ENCODE measurements around the gene OR2V1.
"Not testable (repeated sequence)": the region's sequence is repeated elsewhere in the genome, so short reads cannot be mapped to it uniquely, and the experiment has no call there.

The OR2V1 gene

GRCh38 chr5:181160152-181160754 is 29.3 kb upstream of the OR2V1 start:
- no peak for DNase-seq

DNA sequence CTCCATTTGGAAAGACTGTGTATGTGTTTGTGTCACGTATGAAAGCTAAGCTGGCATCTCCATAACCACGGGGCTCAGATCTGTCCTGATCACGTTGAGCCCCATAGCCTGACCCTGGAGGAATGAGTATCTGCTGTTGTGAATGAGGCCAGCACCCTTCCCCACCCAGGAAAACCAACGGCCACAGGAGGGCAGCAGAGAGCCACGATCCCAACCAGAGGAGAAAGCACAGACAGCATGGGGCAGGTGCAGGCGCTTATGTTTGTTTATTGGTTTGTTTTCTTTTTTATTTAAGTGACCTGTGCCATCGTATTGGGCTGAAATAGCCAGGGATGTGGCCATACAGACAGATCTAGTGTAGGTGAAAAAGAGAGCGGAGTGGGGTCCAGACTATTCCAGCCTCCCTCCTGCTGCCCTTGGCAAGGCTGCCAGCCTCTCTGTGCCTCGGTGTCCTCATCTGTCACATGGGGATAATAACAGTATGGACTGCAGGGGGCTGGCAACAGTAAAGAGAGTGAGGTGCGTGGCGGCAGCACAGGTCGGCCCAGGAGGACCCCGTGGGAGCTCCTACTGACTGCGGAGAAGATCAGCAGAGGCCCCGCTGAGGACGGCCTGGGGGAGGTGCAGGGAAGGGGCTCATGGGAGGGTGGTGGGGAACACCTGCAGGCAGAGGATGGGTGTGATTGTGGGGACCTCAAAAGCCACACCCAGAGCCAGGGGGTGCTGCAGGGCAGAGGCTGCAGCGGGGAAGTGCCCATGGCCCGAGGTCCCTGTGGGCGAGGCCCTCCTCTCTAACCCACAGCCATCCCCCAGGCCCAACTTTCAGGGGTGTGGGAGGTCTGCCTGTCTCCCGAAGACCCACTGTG is 28.6 kb upstream of the OR2V1 start:
- DNase-seq = no peak

DNA sequence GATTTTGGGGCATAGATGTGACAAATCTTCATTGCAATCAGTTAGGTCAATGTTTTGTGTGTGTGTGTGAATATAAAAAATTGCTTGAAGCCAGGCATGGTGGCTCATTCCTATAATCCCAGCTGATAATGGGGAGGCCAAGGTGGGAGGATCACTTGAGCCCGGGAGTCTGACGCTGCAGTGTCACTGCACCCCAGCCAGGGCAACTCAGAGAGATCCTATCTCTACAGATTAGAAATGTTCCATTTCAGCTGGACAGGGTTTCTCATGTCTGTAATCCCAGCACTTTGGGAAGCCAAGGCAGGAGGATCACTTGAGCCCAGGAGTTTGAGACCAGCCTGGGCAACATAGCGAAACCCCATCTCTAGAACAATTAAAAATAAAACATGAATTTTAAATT is 27.9 kb upstream of the OR2V1 start:
- DNase-seq = no peak

DNA sequence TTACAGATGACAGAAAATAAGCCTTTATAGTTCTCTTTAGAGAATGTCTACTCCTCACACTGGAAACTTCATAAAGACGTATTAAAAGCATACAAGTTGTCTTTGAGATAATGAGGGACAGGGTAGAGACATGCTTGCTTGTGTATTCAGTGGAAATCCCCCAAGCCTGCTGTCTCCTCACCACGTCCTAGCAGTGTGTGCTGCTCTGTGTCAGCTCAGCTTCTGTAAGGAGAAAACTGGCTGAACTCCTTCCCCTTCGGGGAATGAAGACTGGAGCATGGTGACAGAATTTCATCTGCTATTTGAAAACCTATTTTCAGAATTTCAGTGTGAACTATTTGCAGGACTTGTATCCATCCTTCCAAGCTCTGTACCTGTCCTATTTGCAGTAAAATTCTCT is 25.8 kb upstream of the OR2V1 start:
- DNase-seq = no peak

- no peak for DNase-seq
Measured at GRCh38 chr5:181153814-181154213, 22.8 kb upstream of the OR2V1 start.

DNA sequence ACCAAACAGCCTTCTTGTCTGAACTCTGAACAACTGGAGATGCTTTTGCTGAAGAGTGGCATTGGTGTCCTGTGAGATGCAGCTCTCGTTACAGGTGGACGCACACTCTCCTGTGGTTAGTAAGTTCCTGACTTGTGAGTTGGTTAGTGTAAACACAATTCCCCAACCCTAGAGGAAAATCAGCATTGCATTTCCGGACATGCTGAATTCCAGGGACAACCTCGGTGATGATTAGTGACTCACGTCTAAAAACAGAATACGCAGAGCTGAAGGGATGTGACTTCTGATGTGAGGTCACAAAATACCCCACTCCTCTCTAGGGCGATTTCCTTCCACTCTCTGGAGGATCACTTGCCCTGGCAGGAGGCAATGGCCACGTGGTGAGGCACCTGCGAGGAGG is 21.4 kb upstream of the OR2V1 start:
- DNase-seq = no peak

GRCh38 chr5:181151146-181151545 is 20.2 kb upstream of the OR2V1 start:
- no peak for DNase-seq

GRCh38 chr5:181149806-181150733 is 19.1 kb upstream of the OR2V1 start:
- DNase-seq = no peak

DNA sequence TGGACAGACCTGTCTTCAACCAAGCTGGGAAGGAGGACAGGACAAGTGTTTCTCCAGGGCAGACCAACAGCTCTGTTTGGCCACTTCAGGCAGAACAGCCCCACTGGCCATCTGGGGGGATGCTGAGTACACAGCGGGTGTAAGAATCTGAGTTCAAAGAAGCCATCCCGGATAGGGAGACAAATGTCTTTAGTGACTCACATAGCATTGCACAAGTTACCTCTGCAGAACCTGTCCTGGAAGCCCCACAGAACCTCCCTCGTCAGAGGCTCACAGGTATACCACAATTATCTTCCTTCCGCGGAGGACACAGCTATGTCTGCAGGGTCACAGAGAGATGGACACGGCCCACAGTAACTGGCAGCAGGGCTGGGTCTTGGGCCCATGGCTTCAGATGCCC is 18.4 kb upstream of the OR2V1 start:
- DNase-seq = no peak

- DNase-seq = not testable (repeated sequence)
Measured at GRCh38 chr5:181146927-181147636, 16.1 kb upstream of the OR2V1 start, which contains the start of gene OR2V2. Gene OR2V2 (plus strand): TSS chr5:181147586. CDS start chr5:181154943, 7,357 bp downstream.

DNA sequence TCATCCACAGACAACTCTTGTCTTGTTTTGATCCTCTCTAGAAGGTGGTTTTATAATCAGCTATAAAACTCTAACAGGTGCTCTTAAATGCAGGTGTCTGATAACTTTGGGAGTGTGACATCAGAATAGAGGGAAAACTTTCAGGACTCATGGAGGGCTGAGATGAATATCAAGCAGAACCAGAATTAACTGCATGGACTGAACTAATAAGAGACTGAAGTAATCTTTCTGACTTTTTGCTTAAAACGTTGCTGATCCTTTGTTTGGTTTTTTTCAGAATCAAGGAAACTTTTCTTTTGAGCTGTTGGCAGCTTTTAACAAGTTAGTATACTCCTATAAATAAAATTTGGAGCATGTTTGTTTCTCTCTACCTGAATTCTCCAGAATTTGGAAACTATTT is 14.2 kb upstream of the OR2V1 start:
- no peak for DNase-seq

DNA sequence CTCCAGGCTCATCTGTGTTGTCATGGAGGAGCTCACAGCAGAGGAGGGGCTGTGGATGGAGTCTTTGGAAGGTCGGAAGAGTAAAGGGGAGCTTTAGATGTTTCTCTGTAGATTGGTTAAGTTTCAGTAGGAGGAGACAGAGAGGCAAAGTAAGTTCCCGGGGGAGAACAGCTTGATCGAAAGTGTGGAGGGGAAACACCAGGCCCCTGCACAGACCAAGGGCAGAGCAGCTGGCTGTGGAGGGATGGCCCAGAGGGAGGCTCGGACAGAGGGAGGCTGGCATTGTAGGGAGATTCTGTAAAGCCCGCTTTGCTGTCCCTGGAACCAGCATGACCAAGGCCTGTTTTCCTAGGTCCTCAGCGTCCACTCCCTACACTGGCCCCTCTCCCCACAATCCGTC is 11.1 kb upstream of the OR2V1 start:
- DNase-seq = no peak

DNA sequence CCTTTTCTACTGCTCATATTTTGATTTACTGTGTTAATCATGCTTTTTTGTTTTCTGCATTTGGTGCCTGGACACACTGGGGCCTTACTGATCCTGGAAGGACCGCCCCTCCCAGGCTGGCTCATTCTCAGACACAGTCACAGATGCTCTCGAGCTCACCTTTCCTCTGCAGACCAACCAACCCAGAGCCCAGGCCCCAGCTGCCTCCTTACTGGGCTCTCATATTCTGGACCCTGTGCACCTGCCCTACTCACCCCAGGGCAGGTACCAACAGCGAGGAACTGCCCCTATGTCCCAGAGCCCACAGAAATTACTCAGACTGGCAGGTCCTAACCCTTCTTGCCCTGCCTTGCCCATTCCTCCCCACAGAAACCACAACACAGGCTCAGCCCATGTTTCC is 9.8 kb upstream of the OR2V1 start:
- no peak for DNase-seq

DNA sequence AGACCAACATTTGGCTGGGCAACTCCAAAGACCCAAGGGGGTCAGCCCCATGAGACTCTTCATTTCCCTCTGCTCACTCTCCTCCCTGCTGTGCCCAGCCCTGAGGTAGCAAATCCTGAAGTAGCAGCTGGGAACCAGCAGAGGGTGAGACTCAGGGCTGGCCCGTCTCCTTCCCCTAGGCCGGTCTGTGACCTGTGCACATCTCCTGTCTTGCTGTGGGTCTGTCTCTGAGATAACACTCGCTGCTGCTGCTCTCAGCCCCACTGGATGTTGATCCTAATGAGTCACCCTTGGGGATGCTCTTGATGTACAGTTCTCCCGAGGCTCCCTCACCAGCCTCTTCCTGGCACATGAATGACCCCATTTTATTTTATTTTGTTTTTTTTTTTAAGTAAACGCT is 7.3 kb upstream of the OR2V1 start:
- DNase-seq = no peak

DNA sequence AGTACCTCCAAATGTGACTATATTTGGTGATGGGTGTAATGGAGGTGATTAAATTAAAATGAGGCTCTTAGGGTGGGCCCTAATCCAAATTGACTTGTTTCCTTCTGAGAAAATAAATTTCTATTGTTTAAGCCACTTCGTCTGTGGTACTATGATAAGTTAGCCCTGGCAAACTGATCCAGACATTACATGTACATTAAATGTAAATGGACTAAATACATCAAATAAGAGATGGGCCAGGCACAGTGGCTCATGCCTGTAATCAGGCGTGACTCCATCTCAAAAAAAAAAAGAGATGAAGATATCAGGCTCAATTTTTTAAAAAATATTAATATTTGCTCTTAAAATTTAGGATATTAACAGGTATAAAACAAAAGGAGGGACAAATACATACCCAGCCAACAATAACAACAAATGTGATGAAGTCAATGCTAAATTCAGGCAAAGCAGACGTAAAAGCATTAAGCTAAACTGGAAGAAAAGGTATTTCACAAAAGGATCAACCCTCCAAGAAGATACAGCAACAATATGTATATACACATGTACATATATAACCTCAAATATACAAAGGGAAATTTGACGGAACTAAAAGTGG is 5.5 kb upstream of the OR2V1 start:
- DNase-seq = no peak

- DNase-seq = no peak
Measured at GRCh38 chr5:181134259-181134658, 3.3 kb upstream of the OR2V1 start.

DNA sequence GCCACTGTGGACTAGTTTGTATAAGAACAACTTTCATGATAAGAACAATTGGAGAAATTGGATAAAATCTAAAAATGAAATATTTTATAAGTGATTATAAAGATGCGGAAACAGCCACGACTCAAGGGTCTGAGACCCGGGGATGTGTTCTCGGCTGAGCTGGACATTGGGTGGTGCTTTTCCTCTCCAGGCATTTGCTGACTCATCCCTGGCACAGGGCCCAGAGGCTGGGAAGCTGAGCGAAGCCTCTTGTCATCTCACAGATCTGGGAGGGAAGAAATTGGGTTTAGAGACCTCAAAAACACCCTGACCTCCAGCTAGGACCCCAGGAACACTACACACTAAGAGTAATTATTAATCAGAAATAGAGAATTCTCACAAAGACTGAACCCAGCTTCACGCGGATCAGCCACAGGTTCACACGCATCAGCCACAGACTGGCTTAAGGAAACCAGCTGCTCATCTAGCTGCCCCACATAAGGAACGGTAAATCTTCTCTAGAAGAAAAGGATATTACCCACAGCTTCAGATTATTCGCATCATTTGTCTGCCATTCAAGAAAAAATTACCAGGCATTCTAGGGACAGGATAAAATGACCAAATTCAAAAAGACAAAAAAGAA is 2.8 kb upstream of the OR2V1 start:
- no peak for DNase-seq

DNA sequence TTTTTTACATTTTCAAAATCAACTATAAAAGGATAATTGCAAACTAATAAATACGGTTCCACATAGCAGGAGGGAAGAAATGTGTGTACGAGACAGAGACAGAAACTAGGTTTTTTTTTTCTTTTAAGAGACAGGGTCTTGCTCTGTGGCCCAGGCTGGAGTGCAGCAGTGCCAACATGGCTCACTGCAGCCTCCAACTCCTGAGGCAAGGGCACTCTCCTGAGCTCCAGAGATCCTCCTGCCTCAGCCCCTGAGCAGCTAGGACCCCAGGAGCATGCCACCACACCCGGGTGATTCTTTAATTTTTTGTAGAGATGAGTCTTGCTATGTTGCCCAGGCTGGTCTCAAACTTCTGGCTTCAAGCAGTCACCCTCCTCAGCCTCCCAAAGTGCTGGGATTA is 2.1 kb upstream of the OR2V1 start:
- DNase-seq = no peak

DNA sequence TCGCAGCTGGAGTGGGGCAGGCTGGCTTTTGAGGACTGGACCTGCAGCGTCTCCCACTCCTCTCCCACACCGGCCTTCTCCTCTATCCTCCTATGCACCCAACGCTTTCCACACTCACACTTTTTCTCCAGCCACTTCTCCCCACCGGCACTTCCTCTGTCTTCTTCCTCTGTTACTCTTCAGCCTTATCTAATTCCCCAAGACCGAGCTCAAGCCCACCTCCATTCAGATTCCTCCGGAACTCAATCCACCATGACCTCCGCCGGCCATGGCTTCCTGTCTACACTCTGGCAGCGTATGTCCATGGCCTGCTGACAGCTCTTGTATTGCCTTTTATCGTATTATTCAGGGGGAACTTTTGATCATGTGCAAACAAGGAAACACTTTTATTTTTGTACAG is 545 bp upstream of the OR2V1 start:
- DNase-seq = no peak

- DNase-seq = not testable (repeated sequence)
Measured at GRCh38 chr5:181130081-181130480, 888 bp downstream of the OR2V1 start.

DNA sequence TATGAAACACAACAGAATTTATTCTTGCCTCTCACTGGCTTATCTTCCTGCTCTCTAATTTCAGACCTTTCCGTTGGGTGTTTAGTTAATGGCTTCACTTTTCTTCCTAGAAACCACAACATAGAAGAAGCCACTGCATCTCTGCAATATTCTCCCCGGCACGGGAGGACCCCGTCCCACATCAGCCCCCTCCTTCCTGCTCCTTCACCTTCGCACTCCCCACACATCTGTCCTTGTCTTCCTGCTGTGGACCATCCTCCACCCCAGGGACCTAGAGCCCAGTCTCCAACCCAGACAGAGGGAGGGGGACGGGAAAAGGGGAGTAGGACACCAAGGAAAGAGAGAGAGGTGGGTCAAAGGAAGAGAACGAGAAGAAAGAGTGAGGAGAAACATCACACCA is 1.4 kb downstream of the OR2V1 start:
- no peak for DNase-seq
